GM19238 (cell line): ENCODE data around the gene CFC1B.
"Not testable (repeated sequence)": the region's sequence is repeated elsewhere in the genome, so short reads cannot be mapped to it uniquely, and the experiment has no call there.

ENCODE experiments used
- DNase-seq: peaks from one replicate; pipeline ENCODE4 v3.0.0; 2011; ENCODE audit warnings: low spot score; ENCODE audit not compliant: insufficient read length

Gene CFC1B

GRCh38 chr2:130520992-130521391 lies at the start of gene CFC1B:
Gene CFC1B, plus strand, starts transcription at chr2:130521222. Its CDS starts 263 bp downstream, at chr2:130521485.
- not testable (repeated sequence) for DNase-seq

DNA sequence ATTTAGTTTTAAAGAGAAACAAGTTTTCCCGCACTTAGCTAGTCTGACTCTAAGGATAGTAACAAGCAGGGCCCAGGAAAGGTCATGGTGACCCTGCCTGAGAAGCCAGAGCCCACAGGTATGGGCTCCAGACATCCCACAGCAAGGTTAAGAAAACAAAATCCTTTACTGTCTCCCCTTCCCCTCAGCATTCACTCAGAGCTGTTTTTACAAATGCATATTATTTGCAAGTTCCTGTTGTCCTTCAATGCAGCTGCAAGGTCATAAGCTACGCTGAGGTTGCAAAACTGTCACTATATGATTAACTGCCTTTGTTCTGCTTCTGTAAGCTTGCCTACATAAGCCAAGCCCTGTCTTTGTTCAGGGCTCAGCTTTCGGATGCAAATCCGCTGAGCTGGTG lies 29.9 kb upstream of the CFC1B start:
- DNase-seq = not testable (repeated sequence)

- not testable (repeated sequence) for DNase-seq
Measured at GRCh38 chr2:130509228-130509627, 11.8 kb upstream of the CFC1B start, which contains the start of gene POTEI. Gene POTEI, minus strand, starts transcription at chr2:130509328. Its CDS starts 93 bp downstream, at chr2:130509235.

DNA sequence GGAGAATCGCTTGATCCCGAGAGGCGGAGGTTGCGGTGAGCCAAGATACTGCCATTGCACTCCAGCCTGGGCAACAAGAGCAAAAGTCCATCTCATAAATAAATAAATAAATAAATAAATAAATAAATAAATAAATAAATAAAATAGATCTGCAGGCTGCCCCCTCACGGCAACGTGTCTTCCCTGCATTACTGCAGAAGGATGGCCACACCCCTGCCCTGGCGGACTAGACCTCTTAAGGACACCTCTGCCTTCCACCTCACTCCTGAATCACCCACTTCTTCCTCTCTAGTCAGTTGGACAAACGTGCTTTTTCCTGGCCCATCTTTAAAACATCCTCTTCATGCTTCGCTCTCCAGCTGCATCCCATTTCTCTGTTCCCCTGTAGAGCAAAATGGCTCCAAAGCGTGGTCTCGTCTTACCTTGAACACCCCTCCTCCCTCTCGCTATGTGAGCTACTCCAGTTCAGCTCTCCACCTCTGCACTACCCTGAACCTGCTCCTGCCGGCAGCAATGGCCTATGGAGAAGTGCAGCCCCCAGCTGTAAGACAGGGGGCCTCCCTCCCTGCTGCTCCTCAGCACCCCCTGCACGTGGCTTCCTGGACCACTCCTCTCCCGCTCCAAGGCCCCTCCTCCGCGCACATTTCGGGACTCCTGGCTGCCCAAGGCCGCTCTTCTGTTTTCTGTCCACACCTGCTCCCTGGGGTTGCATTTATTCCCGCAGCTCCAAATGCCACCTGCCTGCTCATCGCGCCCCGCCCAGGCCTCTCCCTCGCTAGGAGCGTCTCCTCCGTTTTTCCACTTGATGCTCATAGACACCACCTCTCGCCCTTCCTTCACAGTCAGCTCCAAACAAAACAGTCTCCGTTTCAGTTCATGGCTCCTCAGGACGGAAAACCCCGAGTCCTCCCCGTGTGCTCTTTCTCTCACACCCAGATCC lies 9.9 kb upstream of the CFC1B start:
- not testable (repeated sequence) for DNase-seq

- DNase-seq = not testable (repeated sequence)
Measured at GRCh38 chr2:130511747-130512451, 9.1 kb upstream of the CFC1B start.

DNA sequence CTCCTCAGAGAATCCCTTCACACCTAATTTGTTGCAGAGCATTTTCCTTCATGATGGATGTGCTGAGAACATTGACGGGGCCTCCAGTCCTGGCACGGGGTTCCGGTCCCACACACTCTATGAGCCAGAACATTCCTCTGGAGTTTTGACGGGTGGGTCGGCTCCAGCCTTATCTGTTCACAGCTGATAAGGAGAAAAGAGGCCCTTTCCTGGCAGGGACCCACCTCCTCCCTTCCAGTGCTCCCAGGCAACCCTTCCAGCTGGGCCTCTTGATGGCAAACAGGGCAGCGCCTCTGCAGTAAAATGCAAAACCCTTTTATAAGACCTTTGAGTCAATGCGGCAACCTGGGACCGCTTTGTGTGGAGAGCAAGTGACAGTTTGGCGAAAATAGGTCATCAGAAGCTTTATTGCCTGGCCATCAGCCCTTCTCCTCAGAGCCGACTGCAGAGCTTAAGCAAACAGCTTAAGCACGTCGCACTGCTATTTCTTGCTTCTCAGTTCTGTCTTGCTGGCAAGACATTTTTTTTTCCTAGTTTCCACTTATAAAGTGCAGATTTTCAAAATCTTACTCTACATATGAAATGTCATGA lies 2.4 kb upstream of the CFC1B start:
- not testable (repeated sequence) for DNase-seq

DNA sequence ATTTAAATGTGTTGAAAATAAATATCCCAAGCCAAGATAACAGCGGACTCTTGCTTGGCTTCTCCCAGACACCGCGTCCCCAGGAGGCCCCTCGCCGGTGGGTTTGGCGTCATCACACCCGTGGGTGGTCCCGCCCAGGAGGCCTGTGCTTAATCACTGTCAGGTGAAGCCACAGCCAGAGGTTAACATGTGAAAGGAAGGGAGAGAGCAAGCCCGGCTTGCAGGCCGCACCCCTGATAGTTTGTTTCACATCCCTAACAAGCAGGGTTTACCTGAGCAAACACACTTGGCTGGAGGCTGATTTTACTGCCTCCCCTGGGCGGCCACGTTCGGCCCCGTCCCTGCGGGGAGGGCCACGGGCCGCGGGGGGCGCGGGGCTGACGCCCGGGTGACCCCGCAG lies 1.4 kb downstream of the CFC1B start:
- not testable (repeated sequence) for DNase-seq

- DNase-seq = not testable (repeated sequence)
Measured at GRCh38 chr2:130527365-130527967, 6.4 kb downstream of the CFC1B start.

DNA sequence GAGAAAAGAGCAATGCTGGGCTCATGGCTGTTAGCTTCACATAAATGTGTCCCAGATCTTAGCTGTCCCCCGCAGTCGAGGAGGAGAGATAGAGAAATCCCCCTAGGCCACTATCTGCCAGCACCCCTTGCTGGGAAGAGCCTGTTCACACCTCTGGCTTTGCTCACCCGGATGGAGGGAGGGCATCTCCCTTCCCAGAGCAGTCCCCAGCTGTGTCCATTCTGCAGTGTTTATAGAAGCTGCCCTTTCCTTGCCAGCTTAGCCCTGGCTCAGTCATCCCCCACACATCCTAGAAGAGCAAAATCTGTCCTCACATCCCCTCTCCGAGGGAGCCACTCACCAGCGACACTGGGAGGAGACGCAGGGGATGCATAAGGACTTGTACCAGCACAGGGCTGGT lies 8.5 kb downstream of the CFC1B start:
- DNase-seq = not testable (repeated sequence)

DNA sequence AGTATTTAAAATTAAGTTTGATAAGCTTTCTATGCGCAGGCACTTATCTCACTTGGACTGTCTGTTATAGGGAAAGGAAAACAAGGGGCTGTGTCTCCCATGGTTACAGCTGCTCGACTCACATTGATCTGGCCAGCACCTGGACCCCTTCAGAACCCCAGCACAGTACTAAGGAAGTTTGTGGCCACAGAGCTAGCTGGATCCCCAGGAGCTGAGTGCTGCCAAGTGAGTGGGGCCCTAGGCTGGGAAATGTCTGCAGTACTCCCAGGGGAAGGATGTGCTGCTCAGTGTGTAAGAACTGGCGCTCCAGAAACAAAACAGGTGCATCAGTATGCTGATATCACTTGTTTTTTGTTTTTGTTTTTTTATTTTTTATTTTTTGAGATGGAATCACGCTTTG lies 9.2 kb downstream of the CFC1B start:
- DNase-seq = not testable (repeated sequence)

DNA sequence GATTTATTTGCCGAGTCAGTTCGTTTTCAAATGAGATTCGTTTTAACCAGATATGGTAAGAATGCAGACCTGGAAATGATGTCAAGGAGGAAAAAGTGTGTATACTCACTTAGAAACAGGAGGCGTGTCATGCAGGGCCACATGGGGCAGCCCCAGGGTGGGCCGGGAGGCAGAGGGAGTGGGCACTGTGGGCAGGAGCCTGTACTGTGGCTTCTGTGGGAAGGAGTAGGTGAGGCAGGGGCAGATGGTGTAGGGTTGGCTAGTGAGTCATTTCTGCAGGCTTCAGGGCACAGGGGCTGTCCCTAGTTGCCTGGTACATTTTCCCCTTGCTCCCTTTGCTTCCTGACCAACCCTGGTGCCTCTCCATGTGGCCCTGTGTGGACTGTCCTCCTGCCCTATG lies 10.2 kb downstream of the CFC1B start:
- not testable (repeated sequence) for DNase-seq

GRCh38 chr2:130531672-130532071 lies 10.7 kb downstream of the CFC1B start:
- not testable (repeated sequence) for DNase-seq

GRCh38 chr2:130536654-130537053 lies 15.6 kb downstream of the CFC1B start:
- DNase-seq = not testable (repeated sequence)

GRCh38 chr2:130538271-130538670 lies 17.2 kb downstream of the CFC1B start:
- DNase-seq = not testable (repeated sequence)

GRCh38 chr2:130542789-130543188 lies 21.8 kb downstream of the CFC1B start:
- not testable (repeated sequence) for DNase-seq

DNA sequence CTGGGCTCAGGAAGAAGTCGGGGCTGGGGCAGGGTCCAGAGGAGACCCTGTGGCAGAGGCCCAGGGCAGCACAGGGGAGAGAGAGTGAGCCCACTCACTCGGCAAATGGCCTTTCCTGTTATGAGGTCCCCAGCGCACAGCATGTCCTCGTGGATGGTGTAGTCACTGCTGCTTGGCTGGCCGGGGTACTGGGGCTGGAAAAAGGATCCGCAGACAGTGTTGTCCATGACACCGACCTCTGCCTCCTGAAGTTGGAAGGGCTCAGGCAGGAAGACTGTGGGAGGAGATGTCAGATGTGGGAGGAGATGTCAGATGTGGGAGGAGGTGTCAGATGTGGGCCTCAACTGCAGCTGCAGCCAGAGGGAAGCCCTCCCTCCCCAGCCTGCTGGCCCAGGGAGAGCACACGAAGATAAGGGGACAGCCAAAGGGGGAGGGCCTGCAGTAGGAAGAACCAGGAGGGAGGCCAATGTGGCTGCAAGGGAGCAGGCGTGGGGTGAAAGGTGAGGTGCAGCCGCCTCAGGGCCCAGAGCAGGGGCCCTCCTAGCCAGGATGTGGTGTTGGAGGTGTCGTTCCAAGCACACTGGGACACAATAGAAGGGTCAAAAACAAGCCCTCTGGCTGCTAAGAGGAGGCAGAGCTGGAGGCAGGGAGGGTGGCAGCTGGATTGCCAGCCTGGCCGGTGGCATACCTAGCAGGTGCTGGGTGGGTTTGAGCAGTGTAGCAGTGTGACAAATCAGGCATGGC lies 22.9 kb downstream of the CFC1B start:
- DNase-seq = not testable (repeated sequence)

DNA sequence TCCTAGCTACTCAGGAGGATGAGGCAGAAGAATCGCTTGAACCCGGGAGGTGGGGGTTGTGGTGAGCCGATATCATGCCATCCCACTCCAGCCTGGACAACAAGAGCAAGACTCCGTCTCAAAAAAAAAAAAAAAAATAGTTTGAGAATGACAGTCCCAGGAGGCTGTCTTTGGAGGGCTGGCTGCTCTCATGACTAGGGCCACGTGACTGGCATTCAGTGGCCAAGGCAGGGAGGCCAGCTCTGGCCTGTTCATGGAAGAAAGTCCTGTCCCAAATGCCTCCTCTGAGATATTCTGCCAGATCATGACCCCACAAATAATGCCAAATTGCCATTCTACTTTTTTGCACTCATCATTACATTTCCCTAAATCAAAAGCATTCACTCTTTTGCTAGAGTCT lies 24.0 kb downstream of the CFC1B start:
- DNase-seq = not testable (repeated sequence)

GRCh38 chr2:130548418-130548817 lies 27.4 kb downstream of the CFC1B start:
- DNase-seq = not testable (repeated sequence)

- DNase-seq = not testable (repeated sequence)
Measured at GRCh38 chr2:130549475-130549874, 28.5 kb downstream of the CFC1B start.

DNA sequence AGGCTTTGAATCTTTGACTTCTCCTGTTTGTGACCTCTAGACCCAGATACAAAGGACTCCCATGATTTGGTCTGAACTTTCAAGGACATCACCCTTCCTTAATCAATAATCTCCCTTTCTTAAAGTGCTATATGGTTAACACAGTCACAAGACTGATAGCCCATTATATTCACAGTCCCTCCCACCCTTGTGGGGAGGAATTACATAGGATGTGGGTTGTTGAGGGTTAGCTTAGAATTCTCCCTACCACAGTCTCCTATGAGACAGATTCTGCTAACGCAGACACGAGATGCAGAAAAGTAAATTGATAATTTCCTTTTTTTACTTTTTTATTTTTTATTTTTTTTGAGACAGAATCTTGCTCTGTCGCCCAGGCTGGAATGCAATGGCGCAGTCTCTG lies 33.2 kb downstream of the CFC1B start:
- DNase-seq = not testable (repeated sequence)
